Ishikawa (cell line): ENCODE results near the gene ELOVL6.

ENCODE experiments used
- CEBPB ChIP-seq: IDR thresholded peaks from 2 replicates; pipeline ENCODE4 v1.6.1; 2012
- EP300 ChIP-seq: IDR thresholded peaks from 2 replicates; pipeline ENCODE4 v1.6.1; 2012; ENCODE audit warnings: borderline replicate concordance
- FOXM1 ChIP-seq: IDR thresholded peaks from 2 replicates; pipeline ENCODE4 v1.6.1; 2012; ENCODE audit warnings: low read depth, borderline replicate concordance
- NFIC ChIP-seq: IDR thresholded peaks from 2 replicates; pipeline ENCODE4 v1.6.1; 2012
- RAD21 ChIP-seq: IDR thresholded peaks from 2 replicates; pipeline ENCODE4 v1.6.1; 2012; ENCODE audit warnings: low read depth
- ZBTB7A ChIP-seq: IDR thresholded peaks from 2 replicates; pipeline ENCODE4 v1.6.1; 2012; ENCODE audit warnings: low read depth
- TF ChIP-seq, protein P1 (sequence below): IDR thresholded peaks from 2 replicates; pipeline ENCODE4 v1.6.1; 2012; ENCODE audit warnings: low read depth, mild to moderate bottlenecking
- TF ChIP-seq, protein P2 (sequence below): IDR thresholded peaks from 2 replicates; pipeline ENCODE4 v1.6.1; 2012
- TF ChIP-seq, protein P3 (sequence below): IDR thresholded peaks from 2 replicates; pipeline ENCODE4 v1.6.1; 2012

DNA sequence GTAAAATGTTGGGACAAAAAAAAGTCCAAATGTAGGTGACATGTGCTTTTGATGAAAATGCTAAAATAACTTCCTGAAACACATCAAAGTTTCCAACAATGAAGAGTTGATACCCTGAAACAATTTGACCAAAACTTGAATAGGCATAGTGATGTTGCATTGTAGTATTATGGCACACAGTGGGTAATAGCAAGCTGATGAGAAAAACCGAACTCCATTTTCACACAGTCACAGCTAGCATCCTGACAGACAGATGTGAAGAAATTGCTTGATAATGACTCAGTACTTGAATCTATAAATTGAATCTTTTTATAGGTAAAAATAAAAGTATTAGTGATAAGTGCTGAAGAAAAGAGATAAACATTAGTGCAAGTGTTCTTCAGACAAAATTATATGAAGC lies 122.5 kb downstream of the ELOVL6 start:
- TF ChIP-seq CEBPB, result no peak
- TF ChIP-seq EP300, result no peak
- TF ChIP-seq ZBTB7A, result no peak
- TF ChIP-seq, protein P1, sequence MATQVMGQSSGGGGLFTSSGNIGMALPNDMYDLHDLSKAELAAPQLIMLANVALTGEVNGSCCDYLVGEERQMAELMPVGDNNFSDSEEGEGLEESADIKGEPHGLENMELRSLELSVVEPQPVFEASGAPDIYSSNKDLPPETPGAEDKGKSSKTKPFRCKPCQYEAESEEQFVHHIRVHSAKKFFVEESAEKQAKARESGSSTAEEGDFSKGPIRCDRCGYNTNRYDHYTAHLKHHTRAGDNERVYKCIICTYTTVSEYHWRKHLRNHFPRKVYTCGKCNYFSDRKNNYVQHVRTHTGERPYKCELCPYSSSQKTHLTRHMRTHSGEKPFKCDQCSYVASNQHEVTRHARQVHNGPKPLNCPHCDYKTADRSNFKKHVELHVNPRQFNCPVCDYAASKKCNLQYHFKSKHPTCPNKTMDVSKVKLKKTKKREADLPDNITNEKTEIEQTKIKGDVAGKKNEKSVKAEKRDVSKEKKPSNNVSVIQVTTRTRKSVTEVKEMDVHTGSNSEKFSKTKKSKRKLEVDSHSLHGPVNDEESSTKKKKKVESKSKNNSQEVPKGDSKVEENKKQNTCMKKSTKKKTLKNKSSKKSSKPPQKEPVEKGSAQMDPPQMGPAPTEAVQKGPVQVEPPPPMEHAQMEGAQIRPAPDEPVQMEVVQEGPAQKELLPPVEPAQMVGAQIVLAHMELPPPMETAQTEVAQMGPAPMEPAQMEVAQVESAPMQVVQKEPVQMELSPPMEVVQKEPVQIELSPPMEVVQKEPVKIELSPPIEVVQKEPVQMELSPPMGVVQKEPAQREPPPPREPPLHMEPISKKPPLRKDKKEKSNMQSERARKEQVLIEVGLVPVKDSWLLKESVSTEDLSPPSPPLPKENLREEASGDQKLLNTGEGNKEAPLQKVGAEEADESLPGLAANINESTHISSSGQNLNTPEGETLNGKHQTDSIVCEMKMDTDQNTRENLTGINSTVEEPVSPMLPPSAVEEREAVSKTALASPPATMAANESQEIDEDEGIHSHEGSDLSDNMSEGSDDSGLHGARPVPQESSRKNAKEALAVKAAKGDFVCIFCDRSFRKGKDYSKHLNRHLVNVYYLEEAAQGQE, result no peak
- TF ChIP-seq NFIC, result no peak
- TF ChIP-seq FOXM1, result no peak
- TF ChIP-seq, protein P2, sequence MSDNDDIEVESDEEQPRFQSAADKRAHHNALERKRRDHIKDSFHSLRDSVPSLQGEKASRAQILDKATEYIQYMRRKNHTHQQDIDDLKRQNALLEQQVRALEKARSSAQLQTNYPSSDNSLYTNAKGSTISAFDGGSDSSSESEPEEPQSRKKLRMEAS, result no peak
- TF ChIP-seq RAD21, result no peak
- TF ChIP-seq, protein P3, sequence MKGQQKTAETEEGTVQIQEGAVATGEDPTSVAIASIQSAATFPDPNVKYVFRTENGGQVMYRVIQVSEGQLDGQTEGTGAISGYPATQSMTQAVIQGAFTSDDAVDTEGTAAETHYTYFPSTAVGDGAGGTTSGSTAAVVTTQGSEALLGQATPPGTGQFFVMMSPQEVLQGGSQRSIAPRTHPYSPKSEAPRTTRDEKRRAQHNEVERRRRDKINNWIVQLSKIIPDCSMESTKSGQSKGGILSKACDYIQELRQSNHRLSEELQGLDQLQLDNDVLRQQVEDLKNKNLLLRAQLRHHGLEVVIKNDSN, result no peak
